AG10803 (cell line): Measurements from ENCODE around the gene RAB11FIP3.

Source experiments
- DNase-seq: peaks from one replicate; pipeline ENCODE4 v3.0.0; 2010; ENCODE audit warnings: low read depth
- H3K4me3 ChIP-seq: 2 replicates; pipeline ENCODE4 v1.5.1; 2011; ENCODE audit warnings: mild to moderate bottlenecking, low read length, control low read depth
- TF ChIP-seq, protein P1 (sequence below): conservative IDR thresholded peaks from 2 replicates; pipeline ENCODE4 v1.5.1; 2011; ENCODE audit warnings: mild to moderate bottlenecking, low read length, control low read depth, inconsistent platforms

Gene RAB11FIP3

GRCh38 chr16:495127-495748, 69.8 kb downstream of the RAB11FIP3 start:
- TF ChIP-seq, protein P1, sequence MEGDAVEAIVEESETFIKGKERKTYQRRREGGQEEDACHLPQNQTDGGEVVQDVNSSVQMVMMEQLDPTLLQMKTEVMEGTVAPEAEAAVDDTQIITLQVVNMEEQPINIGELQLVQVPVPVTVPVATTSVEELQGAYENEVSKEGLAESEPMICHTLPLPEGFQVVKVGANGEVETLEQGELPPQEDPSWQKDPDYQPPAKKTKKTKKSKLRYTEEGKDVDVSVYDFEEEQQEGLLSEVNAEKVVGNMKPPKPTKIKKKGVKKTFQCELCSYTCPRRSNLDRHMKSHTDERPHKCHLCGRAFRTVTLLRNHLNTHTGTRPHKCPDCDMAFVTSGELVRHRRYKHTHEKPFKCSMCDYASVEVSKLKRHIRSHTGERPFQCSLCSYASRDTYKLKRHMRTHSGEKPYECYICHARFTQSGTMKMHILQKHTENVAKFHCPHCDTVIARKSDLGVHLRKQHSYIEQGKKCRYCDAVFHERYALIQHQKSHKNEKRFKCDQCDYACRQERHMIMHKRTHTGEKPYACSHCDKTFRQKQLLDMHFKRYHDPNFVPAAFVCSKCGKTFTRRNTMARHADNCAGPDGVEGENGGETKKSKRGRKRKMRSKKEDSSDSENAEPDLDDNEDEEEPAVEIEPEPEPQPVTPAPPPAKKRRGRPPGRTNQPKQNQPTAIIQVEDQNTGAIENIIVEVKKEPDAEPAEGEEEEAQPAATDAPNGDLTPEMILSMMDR, result peak; percentile 54
- peak; percentile 22 for DNase-seq
- no peak overlapping the region for H3K4me3 ChIP-seq

- TF ChIP-seq, protein P1, result no peak
- H3K4me3 ChIP-seq, result no peak overlapping the region
Observed at GRCh38 chr16:496097-496886, 70.8 kb downstream of the RAB11FIP3 start.

DNA sequence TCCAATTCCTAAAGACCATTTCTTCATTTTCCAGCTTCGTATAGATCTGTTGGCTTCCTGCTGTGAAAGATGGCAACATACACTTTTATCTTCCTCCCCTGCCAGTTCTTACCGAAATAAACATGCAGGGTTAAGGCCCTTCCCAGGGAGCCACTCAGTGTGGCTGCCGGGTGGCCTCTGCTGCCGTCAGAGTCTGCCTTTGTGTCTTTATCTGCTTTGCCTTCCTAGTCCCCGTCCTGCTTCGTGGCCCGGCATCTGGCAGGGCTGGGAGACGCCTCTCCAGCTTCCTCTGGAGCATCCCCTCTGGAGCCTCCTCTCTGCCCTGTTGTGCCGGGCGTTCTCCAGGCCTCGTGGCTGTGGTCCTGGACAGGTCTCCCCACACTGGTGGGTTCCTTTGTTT, 71.8 kb downstream of the RAB11FIP3 start:
- no peak overlapping the region for H3K4me3 ChIP-seq
- TF ChIP-seq, protein P1, result no peak
- DNase-seq, result no peak

More at GRCh38 chr16:496097-496886, 70.8 kb downstream of the RAB11FIP3 start:
- DNase-seq, result no peak

DNA sequence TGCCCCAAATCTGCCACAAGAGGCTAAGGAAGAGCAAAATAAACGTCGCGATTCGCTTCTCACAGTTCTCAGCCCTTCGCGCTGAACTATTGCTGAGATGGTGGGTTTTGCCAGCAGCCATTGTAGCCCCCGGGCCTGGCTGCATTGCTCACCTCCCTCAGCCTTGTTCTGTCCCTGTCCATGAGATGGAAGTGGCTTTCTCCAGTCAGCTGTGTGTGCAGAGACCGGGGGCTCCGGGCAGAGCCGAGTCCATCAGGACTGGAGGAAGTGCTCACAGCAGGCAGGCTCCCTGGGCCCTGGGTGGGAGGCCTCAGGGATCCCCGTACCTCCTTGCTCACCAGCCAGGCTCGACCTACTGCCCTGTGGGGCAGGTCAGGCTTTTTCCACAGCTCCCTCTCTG, 74.5 kb downstream of the RAB11FIP3 start:
- TF ChIP-seq, protein P1, result no peak
- DNase-seq, result no peak
- no peak overlapping the region for H3K4me3 ChIP-seq

DNA sequence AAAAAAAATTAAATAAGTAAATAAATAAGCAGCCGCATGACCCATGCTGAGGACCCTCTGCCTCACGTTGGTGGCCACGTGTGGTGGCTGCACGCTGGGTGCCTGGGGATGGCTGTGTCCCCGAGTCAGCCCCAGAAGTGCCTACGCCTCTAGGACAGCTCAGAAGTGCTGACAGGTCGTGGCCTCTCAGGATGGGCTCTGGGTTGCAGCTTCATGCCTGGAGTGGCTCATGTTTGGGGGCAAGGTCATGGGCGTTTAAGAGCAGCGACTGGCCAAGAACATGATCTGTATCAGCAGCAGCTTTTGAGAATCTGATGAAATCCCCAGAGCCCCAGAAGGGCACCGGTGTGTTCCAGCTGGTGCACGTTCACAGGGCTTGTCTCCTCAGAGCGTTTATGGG, 75.3 kb downstream of the RAB11FIP3 start:
- no peak for DNase-seq
- no peak overlapping the region for H3K4me3 ChIP-seq
- TF ChIP-seq, protein P1, result no peak

GRCh38 chr16:502179-502943, 76.9 kb downstream of the RAB11FIP3 start:
- TF ChIP-seq, protein P1, result no peak
- H3K4me3 ChIP-seq, result no peak overlapping the region
- DNase-seq, result no peak
